Measurements from ENCODE around the gene IGDCC3. TPM values are rescaled to one million over a fixed set of nuclear protein-coding genes. Genes with fewer than 3 reads are reported as not detected.
A peak's percentile ranks its signal among the peaks of the same experiment; 100 is the strongest.

IGDCC3 gene
- total RNA-seq, 4 donors from 2014 or later, result 0.82 to 5.5 TPM; not detected in 2

DNA sequence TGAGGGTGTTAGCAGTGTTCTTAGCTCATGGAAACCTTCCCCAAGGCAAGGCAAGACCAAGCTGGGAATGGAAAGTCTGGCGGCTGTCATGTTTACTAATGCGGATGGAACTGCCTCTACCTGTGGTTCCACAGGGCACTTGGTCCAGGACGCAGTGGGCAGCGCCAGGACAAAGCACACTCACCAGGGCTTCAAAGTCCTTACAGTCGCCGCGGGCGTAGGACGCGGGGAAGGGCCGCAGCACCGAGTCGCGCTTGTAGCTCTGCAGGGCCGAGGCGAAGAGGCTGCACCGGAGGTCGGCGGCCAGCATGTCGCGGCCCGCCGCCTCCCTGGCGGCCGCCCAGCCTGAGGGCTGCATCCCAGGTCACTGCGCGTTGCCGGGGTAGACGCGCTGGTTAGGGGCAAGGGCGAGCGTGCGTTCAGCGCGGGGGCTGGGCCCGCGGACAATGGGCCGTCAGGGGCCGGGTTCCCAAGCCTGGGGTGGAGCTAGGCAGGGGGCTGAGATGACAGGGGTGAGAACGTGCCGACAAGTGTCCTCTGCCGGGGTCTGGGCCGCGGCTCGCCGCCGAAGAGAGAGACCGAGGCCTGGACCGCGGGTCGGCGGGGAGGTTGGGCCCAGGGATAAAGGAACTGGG, 91.6 kb downstream of the IGDCC3 start:
- Histone ChIP-seq H3K4me3 (peak overlapping the region; percentile 74 to 85), H3K9me3 (no peaks in the 10 kb centered on the region), H3K4me1 (peaks cover 0 to 7% of the 10 kb centered on the region in 2 donors), H3K27ac (peak overlapping the region; percentile 91 to 93), H3K27me3 (no peaks in the 10 kb centered on the region), H3K36me3 (no peaks in the 10 kb centered on the region)
- intact Hi-C loops (cut with DNase I; ENCODE audit: low total_unique reads), result no loop called here
- TF ChIP-seq CTCF (IDR thresholded peaks at IDR 0.05) (no peak), POLR2A (IDR thresholded peaks at IDR 0.05) (no peak)
- no peak for DNase-seq

GRCh38 chr15:65285291-65286068, 92.3 kb downstream of the IGDCC3 start:
- Histone ChIP-seq H3K4me3 (peak overlapping the region; percentile 74 to 85), H3K9me3 (no peaks in the 10 kb centered on the region), H3K36me3 (no peaks in the 10 kb centered on the region), H3K27ac (peak overlapping the region; percentile 91 to 93), H3K4me1 (peaks cover 0 to 7% of the 10 kb centered on the region in 2 donors), H3K27me3 (no peaks in the 10 kb centered on the region)
- intact Hi-C loops (cut with DNase I; ENCODE audit: low total_unique reads), result no loop called here
- no peak for DNase-seq
- TF ChIP-seq POLR2A (IDR thresholded peaks at IDR 0.05) (no peak), CTCF (IDR thresholded peaks at IDR 0.05) (no peak)

GRCh38 chr15:65278480-65278879, 99.3 kb downstream of the IGDCC3 start:
- no peak for DNase-seq

More at GRCh38 chr15:65278480-65278879, 99.3 kb downstream of the IGDCC3 start:
- Histone ChIP-seq H3K9me3 (no peaks in the 10 kb centered on the region), H3K36me3 (no peaks in the 10 kb centered on the region), H3K4me3 (no peak overlapping the region), H3K27me3 (no peaks in the 10 kb centered on the region), H3K4me1 (no peaks in the 10 kb centered on the region), H3K27ac (no peak overlapping the region)
- TF ChIP-seq CTCF (IDR thresholded peaks at IDR 0.05) (no peak), POLR2A (IDR thresholded peaks at IDR 0.05) (no peak)
- intact Hi-C loops (cut with DNase I; ENCODE audit: low total_unique reads), result no loop called here

Small RNA genes lying within 50 kb of the gene (small RNA-seq; reads per million reads assigned to genes)
- gene RNU5A-1, result 6,548 reads per million, percentile 99 among the genes with 10 or more reads in this experiment
- 1,329 reads per million, percentile 98 among the genes with 10 or more reads in this experiment for gene RNU5B-1
- gene SNORA24B, result not detected

Other genes with a start within 250 kb of the IGDCC3 start
- gene PDCD7, start 244.2 kb downstream of the IGDCC3 start, total RNA-seq, result 10 to 100 TPM; 14.7 to 34.5 (median 26.6) TPM
- 10 to 100 TPM; 21.0 to 85.2 (median 51.8) TPM for gene CLPX, start 192.7 kb downstream of the IGDCC3 start, total RNA-seq
- gene CILP, start 166.5 kb downstream of the IGDCC3 start, total RNA-seq, result 10 to 100 TPM; 10.5 to 22.5 (median 14.4) TPM
- 10 to 100 TPM in 1 of 4 donors, 1 to 10 TPM in 3; 2.3 to 14.7 (median 6.5) TPM for gene PARP16, start 91.1 kb downstream of the IGDCC3 start, total RNA-seq
- gene RNU5A-1, start 82.0 kb downstream of the IGDCC3 start, total RNA-seq, result not detected
- 10 to 100 TPM in 1 of 4 donors, not detected in 3; 34.0 TPM for gene RNU5B-1, start 73.3 kb downstream of the IGDCC3 start, total RNA-seq
- gene IGDCC4, start 44.9 kb upstream of the IGDCC3 start, total RNA-seq, result 10 to 100 TPM in 1 of 4 donors, 1 to 10 TPM in 2, under 1 TPM in 1; 0.26 to 31.3 (median 4.4) TPM
- 10 to 100 TPM; 19.4 to 76.1 (median 36.8) TPM for gene DPP8, start 139.7 kb upstream of the IGDCC3 start, total RNA-seq
- gene HACD3, start 152.5 kb upstream of the IGDCC3 start, total RNA-seq, result 100 to 1,000 TPM in 1 of 4 donors, 10 to 100 TPM in 3; 20.2 to 144 (median 34.6) TPM
- gene INTS14, start 233.1 kb upstream of the IGDCC3 start, total RNA-seq, result 10 to 100 TPM; 15.9 to 48.2 (median 28.5) TPM
- 10 to 100 TPM in 2 of 4 donors, 1 to 10 TPM in 2; 2.0 to 12.3 (median 8.8) TPM for gene SLC24A1, start 243.9 kb upstream of the IGDCC3 start, total RNA-seq

Data from uterus (tissue), 4 donors.